Skin of body (tissue), 3 donors: ENCODE measurements around the gene ZNF284. TPM values are rescaled to one million over a fixed set of nuclear protein-coding genes. Genes with fewer than 3 reads are reported as not detected.
"Not testable (repeated sequence)": the region's sequence is repeated elsewhere in the genome, so short reads cannot be mapped to it uniquely, and the experiment has no call there.

Experiments used
- DNase-seq: peaks from one replicate; lab custom pipeline; 2025; lab: John Stamatoyannopoulos, UW
- small RNA-seq: library from RNA; depleted of rRNA; stranded (forward); fragments of <200 nt; gene quantifications from one replicate; pipeline ENCODE3, GENCODE V24; 2014; ENCODE audit warnings: low replicate concordance
- total RNA-seq: library from RNA; depleted of rRNA; stranded (reverse); fragments of >200 nt; gene quantifications from one replicate; pipeline ENCODE4 v1.2.3, GENCODE V29; 2014

ZNF284 gene
- total RNA-seq, 1 donor from 2014 or later: 3.7 TPM

DNA sequence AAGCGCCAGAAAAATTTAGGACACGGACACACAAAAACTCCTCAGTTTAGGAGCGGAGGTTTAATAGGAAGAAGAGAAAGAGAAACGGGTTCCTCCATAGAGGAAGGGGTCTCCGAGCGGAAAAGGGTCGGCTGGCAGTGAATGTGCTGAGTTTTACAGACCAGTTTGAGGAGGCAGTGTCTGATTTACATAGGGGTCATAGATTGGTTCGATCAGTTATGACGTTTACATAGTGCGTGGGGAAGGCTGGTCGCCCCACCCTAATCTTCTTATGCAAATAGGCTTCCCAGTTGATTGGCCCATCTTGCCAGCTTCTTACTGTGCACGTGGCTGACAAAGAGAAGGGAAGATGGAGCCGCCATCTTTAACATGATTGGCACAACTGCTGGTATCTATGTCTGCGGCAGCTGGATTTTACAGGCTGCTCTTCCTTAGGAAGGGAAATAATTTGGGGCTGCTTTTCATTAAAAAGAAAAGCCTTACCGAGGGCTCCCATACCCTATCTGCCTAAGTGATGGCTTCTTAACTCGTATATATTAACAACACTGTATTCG is 40.0 kb downstream of the ZNF284 start:
- peak; percentile 24 for DNase-seq

DNA sequence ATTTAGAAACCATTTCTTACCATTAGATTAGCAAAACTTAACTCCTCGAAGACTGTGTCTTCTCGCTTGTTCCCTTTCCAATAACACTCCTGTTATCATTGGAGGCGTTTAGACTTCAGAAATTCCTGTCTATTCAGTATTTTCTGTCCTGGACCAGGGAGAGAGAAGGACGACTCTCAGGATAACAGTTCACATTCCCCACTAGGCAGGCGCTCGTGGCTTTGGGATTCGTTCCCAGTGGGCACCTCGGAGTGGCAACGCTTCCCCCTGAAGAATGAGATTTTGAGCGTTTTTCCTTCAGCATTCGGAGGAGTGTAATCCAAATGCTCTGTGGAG is 40.8 kb downstream of the ZNF284 start:
- no peak for DNase-seq

- DNase-seq: peak; percentile 99
These were observed 41.3 kb downstream of the ZNF284 start, which contains the start of gene ZNF225 for GRCh38 chr19:44113138-44113783. TSS of gene ZNF225 (plus strand) at chr19:44113399. CDS start at chr19:44115828, 2,429 bp downstream.

- DNase-seq: peak; percentile 51
These were observed 41.9 kb downstream of the ZNF284 start for GRCh38 chr19:44113784-44114390.

DNA sequence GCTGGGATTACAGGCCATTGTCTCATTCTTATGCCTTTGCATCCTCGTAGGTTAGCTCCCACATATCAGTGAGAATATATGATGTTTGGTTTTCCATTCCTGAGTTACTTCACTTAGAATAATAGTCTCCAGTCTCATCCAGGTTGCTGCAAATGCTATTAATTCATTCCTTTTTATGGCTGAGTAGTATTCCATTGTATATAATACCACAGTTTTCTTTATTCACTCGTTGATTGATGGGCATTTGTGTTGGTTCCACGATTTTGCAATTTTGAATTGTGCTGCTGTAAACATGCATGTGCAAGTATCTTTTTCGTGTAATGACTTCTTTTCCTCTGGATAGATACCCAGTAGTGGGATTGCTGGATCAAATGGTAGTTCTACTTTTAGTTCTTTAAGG is 49.2 kb downstream of the ZNF284 start:
- not testable (repeated sequence) for DNase-seq

DNA sequence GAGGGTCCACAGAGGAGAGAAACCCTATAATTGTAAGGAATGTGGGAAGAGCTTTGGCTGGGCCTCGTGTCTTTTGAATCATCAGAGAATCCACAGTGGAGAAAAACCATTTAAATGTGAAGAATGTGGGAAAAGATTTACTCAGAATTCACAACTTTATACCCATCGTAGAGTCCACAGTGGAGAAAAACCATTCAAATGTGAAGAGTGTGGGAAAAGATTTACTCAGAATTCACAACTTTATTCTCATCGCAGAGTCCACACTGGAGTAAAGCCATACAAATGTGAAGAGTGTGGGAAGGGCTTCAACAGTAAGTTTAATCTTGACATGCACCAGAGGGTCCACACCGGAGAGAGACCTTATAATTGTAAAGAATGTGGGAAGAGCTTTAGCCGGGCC is 60.0 kb downstream of the ZNF284 start:
- no peak for DNase-seq

Small RNAs within 50 kb of the gene (small RNA-seq; reads per million reads assigned to genes)
- gene RNU6-902P: not detected

Other genes starting within 250 kb of the ZNF284 start
- 18.5 TPM for gene ZNF283, start 244.8 kb upstream of the ZNF284 start, total RNA-seq
- 3.7 TPM for gene ZNF404, start 188.2 kb upstream of the ZNF284 start, total RNA-seq
- 15.1 TPM for gene ZNF45, start 136.9 kb upstream of the ZNF284 start, total RNA-seq
- 6.5 TPM for gene ZNF221, start 120.9 kb upstream of the ZNF284 start, total RNA-seq
- 8.4 TPM for gene ZNF155, start 88.0 kb upstream of the ZNF284 start, total RNA-seq
- 5.0 TPM for gene ZNF230, start 69.2 kb upstream of the ZNF284 start, total RNA-seq
- gene ZNF222, start 46.8 kb upstream of the ZNF284 start, total RNA-seq: 5.3 TPM
- gene ZNF223, start 20.1 kb upstream of the ZNF284 start, total RNA-seq: 7.1 TPM
- 35.8 TPM for gene ZNF224, start 22.2 kb downstream of the ZNF284 start, total RNA-seq
- 5.9 TPM for gene ZNF225, start 41.2 kb downstream of the ZNF284 start, total RNA-seq
- 12.8 TPM for gene ZNF234, start 69.4 kb downstream of the ZNF284 start, total RNA-seq
- gene ZNF226, start 92.9 kb downstream of the ZNF284 start, total RNA-seq: 20.3 TPM
- gene ZNF227, start 140.4 kb downstream of the ZNF284 start, total RNA-seq: 20.2 TPM
- gene ZNF233, start 187.7 kb downstream of the ZNF284 start, total RNA-seq: 1.2 TPM
- 10.4 TPM for gene ZNF235, start 232.9 kb downstream of the ZNF284 start, total RNA-seq